Mesodermal cell (in vitro differentiated cells): ENCODE results near the gene TYSND1.
"Not testable (repeated sequence)": the region's sequence is repeated elsewhere in the genome, so short reads cannot be mapped to it uniquely, and the experiment has no call there.

Source experiments
- H3K27ac ChIP-seq: 2 replicates; pipeline ENCODE4 v1.7.0; 2013; ENCODE audit warnings: mild to moderate bottlenecking, low read depth, low read length, moderate library complexity; ENCODE audit not compliant: severe bottlenecking
- H3K36me3 ChIP-seq: 2 replicates; pipeline ENCODE4 v1.7.1; 2013; ENCODE audit warnings: mild to moderate bottlenecking, low read length, moderate library complexity; ENCODE audit not compliant: control insufficient read depth, insufficient read depth
- H3K4me1 ChIP-seq: one replicate; pipeline ENCODE4 v1.7.1; 2013; ENCODE audit warnings: mild to moderate bottlenecking, low read length; ENCODE audit not compliant: insufficient read depth, control insufficient read depth, poor library complexity, severe bottlenecking
- H3K4me3 ChIP-seq: 2 replicates; pipeline ENCODE4 v1.7.0; 2013; ENCODE audit warnings: low read length, control low read depth, mild to moderate bottlenecking; ENCODE audit not compliant: insufficient read depth, poor library complexity, severe bottlenecking; ENCODE audit errors: extremely low read depth
- H3K9me3 ChIP-seq: 2 replicates; pipeline ENCODE4 v1.7.1; 2013; ENCODE audit warnings: mild to moderate bottlenecking, low read length, moderate library complexity; ENCODE audit not compliant: control insufficient read depth
- WGBS, 2 experiments: methylation state at CpG; one replicate each; pipeline ENCODE4 v1.1.5; 2013; ENCODE audit warnings: missing lambda C conversion rate in 2 of 2; ENCODE audit not compliant: insufficient coverage in 2 of 2; 5-methylcytosine and 5-hydroxymethylcytosine counted together

TYSND1 gene

DNA sequence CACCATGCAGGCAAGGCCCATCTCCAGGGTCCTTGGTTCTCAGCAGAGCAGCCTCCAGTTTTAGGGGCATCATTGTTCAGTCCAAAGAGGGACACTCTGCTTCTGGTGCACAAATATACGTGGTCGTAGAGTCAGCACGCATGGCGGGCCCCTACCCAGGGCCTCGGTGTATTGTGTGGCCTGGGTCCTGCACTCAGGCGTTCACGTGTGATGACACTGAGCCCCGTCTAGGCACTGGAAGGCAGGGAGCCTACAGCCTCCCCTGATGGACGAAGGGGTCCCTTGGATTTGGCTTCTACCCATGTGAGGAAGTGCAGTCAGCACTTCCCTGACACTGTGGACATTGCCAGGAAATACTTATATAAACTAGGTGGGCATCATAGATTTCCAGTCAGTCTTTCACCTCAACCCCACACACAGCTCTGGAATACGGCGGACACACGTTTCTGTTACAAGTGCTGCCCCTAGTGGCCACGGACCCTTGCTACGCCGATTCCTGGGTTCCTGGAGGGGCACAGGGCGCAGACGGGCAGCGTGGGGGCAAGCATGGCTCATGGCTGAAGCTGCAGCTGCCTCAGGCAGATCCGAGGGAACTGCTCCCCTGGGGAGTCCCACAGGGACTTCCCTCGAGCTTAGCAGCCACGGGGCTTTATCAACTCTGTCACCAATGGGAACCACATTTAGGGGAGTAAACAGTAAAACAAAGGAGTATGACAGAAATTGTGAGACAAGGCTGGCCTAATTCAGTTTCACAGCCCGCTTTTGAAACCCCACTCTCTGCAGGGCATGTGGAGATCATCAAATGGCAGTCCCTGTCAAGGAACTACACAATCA is 39.3 kb downstream of the TYSND1 start:
- peaks cover 67% of the 10 kb centered on the region for H3K36me3 ChIP-seq

DNA sequence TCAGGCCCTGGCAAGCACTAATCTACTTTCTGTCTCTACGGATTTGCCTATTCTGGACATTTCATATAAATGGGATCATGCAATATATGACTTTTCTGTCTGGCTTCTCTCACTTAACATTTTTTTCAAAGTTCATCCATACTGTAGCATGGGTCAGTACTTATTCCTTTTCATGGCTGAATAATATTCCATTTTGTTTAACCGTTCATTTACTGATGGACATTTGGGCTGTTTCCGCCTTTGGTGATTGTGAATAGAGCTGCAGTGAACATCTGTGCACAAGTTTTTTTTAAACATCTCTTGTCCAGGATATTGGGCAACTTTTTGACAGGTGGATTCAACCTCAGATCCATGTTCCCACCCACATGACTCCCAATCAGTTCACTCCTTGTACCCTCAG is 44.8 kb downstream of the TYSND1 start:
- no peak overlapping the region for H3K27ac ChIP-seq
- WGBS, 2 experiments, result 100% methylated on average over 1 to 2 of the region's 3 CpGs
- no peak overlapping the region for H3K4me3 ChIP-seq
- H3K36me3 ChIP-seq, result peaks cover 79% of the 10 kb centered on the region
- H3K4me1 ChIP-seq, result no peaks in the 10 kb centered on the region
- no peaks in the 10 kb centered on the region for H3K9me3 ChIP-seq

More for the DNA sequence above, 39.3 kb downstream of the TYSND1 start:
- Histone ChIP-seq H3K27ac (no peak overlapping the region), H3K4me1 (no peaks in the 10 kb centered on the region), H3K4me3 (no peak overlapping the region), H3K9me3 (no peaks in the 10 kb centered on the region)
- 70 to 84% methylated on average over 14 to 21 of the region's 22 CpGs for WGBS, 2 experiments

DNA sequence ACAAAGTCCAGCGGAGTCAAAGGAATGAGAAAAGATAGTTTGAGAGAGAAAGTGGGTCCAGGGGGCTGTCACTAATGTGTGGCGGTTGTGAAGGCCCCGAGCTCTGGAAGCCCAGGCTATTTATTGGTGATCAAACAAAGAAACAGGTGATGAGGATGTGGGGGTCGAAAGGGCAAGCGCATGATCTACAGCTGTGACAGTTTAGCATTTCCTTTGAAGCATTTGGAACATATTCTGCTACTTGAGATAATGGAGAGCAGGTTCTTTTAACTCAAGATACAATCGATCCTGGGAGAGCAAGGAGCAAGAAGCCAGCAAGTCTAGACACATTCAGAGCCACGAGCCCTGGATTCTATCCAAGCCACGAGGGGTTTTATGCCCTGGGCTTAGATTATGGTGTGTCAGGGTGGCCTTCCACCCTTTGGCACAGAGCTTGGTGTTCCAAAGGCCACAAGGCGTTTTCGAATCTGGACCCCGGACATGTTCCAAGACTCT is 45.4 kb downstream of the TYSND1 start:
- H3K4me3 ChIP-seq, H3K27ac ChIP-seq, H3K9me3 ChIP-seq, H3K4me1 ChIP-seq: not testable (repeated sequence)
- 95 to 96% methylated on average over 9 to 11 of the region's 11 CpGs for WGBS, 2 experiments
- peaks cover 82% of the 10 kb centered on the region for H3K36me3 ChIP-seq

DNA sequence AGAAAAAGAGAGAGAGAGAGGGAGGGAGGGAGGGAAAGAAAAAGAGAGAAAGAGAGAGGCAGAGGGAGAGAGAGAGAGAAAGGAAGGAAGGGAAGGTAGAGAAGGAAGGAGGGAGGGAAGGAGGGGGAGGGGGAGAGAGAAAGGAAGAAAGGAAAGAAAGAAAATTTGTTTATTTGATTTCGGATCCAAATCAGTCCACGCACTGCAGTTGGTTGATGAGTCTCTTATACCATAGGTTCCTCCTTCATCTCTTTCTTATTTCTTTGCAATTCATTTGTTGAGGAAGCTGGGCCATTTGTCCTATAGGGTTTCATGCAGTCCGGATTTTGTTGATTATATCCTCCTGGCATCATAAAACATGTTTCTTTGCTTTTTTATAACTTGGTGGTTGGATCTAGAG is 48.2 kb downstream of the TYSND1 start:
- Histone ChIP-seq H3K4me3 (no peak overlapping the region), H3K4me1 (no peaks in the 10 kb centered on the region), H3K27ac (no peak overlapping the region), H3K9me3 (no peaks in the 10 kb centered on the region), H3K36me3 (peaks cover 88% of the 10 kb centered on the region)
- 76% methylated on average over 2 of the region's 3 CpGs; no CpG with 5 or more reads in 1 of the 2 experiments for whole genome bisulfite sequencing, 2 experiments

DNA sequence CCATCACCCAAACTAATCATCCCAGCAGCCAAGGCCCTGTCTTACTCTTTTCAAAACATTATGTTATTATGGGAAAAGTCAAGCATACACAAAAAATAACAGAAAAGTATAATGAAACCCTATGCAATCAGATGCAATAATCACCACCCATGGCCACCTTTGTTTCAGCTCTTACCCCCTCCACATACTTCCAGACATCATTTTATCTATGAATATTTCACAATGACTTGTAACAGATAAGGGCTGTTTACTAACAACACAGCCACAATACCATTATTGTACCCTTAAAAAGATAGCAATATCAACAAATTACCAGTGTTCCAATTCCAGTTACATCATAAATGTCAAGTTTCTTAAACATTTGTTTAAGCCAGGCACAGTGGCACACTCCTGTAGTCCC is 49.0 kb downstream of the TYSND1 start:
- Histone ChIP-seq H3K4me3 (no peak overlapping the region), H3K36me3 (peaks cover 91% of the 10 kb centered on the region), H3K9me3 (no peaks in the 10 kb centered on the region), H3K4me1 (no peaks in the 10 kb centered on the region), H3K27ac (no peak overlapping the region)

DNA sequence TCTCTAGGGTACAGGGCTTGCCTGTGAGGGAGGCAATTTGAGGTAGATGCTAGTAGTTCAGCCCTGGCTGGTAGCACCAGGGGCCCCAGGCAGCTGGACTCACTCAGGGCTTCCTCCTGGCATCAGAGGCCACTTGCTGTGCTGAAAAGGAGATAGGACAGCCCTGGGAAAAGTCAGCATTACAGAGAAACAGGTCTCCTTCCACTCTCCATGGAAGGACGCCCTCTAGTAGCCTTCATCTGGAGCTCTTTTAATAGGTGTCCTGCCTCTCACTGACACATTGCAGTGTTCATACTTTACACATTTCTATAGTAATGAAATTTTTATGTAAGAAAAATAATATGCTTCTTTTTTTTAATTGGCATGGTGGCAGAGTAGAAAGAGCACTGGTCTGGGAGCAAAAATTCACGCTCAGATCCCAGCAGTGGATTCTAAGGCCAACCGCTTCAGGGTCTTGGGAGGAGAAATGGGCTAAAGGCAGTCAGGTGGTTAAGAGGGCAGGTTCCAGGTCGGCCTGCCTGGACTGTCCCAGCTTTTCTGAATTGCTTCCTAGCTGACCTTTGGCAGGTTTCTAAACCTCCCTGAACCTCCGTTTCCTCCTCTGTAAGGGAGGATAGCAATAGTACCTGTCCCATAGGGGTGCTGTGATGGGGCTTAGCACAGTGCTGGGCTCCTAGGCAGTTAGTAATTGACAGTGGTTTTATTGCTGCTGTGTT is 49.6 kb downstream of the TYSND1 start:
- H3K27ac ChIP-seq, result no peak overlapping the region
- H3K4me1 ChIP-seq, result no peaks in the 10 kb centered on the region
- no peaks in the 10 kb centered on the region for H3K9me3 ChIP-seq
- 100% methylated on average over 3 to 4 of the region's 5 CpGs for WGBS, 2 experiments
- peaks cover 91% of the 10 kb centered on the region for H3K36me3 ChIP-seq
- no peak overlapping the region for H3K4me3 ChIP-seq

DNA sequence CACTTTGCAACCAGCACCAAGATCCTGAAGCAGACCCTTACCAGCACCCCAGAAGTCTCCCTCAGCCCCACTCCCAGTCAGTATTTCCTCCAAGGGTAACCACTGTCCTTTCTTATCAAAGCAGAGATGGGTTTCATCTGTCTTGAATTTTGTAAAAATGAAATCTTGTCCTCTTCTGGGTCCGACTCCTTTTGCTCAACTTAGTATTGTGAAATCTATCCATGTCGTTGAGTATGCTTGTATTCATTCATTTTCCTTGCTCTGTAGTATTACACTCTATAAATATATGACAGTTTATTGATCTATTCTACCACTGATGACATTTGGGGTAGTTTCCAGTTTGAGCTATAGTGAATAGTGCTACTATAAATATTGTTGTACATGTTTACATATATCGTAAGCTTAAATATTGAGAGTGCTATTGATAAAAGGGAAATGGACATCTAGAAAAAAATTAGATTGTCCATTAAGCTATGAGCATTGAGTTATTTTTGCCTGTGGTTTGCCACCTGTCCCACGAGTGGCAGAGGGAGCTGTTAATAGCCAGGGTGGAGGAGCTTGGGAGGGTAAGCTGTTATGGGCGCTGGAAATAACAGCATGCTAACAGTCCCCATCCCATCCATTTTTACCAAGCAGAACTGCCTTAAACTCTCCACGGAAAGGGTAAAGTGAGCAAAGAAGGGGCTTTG is 50.3 kb downstream of the TYSND1 start:
- WGBS, 2 experiments, result 86% methylated on average over 1 of the region's 6 CpGs; no CpG with 5 or more reads in 1 of the 2 experiments
- peaks cover 90% of the 10 kb centered on the region for H3K36me3 ChIP-seq
- H3K4me3 ChIP-seq, result no peak overlapping the region
- H3K4me1 ChIP-seq, result no peaks in the 10 kb centered on the region
- no peak overlapping the region for H3K27ac ChIP-seq
- H3K9me3 ChIP-seq, result no peaks in the 10 kb centered on the region

DNA sequence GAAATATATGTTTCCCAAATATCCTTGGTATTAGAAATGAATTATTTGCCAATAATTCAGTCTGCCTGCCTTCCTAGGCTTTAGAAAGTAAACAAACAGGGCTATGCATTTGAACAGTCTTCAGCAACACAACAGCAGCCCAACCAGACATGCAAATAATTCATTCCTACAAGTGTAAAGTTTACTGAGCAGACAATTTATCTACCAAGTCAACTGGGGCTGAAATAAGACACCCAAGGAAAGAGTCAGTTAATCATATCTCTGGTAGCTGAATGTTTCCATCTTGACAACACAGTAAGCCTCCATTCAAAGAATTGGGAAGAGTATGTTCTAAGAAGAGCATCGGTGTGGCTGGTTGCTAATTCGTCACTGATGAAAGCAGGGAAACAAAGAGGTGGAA is 52.2 kb downstream of the TYSND1 start:
- WGBS, 2 experiments, result 88 to 100% methylated on average over 2 of the region's 2 CpGs
- H3K4me1 ChIP-seq, result no peaks in the 10 kb centered on the region
- no peaks in the 10 kb centered on the region for H3K9me3 ChIP-seq
- peaks cover 92% of the 10 kb centered on the region for H3K36me3 ChIP-seq
- H3K4me3 ChIP-seq, result no peak overlapping the region
- H3K27ac ChIP-seq, result no peak overlapping the region

DNA sequence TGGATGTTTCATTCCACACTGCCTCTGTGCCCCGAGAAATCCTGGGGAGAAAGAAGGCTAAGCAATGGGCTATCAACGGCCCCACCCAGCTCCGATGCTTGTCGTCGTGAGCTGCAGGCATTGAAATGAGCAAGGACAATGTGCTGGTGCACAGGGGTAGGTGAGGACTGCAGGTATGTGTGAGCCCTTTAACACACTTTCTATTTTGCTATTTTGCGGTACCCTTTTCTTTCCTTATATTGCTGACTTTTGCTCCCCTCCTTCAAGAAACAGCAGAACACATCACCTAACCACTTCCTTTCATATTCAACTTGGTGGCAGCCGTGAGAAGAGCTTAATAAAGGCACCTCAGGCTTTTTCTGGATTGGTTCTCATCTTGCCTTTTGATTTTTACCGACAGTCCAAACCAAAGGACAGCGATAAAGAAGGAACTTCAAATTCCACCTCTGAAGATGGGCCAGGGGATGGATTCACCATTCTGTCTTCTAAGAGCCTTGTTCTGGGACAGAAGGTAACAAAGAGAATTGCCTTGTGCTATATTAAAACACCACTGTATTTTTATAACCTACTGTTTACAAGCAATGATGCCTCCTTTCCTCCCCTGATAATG is 53.1 kb downstream of the TYSND1 start:
- no peaks in the 10 kb centered on the region for H3K4me1 ChIP-seq
- H3K36me3 ChIP-seq, result peaks cover 84% of the 10 kb centered on the region
- 96 to 99% methylated on average over 9 of the region's 9 CpGs for WGBS, 2 experiments
- H3K4me3 ChIP-seq, result no peak overlapping the region
- no peak overlapping the region for H3K27ac ChIP-seq
- H3K9me3 ChIP-seq, result no peaks in the 10 kb centered on the region

DNA sequence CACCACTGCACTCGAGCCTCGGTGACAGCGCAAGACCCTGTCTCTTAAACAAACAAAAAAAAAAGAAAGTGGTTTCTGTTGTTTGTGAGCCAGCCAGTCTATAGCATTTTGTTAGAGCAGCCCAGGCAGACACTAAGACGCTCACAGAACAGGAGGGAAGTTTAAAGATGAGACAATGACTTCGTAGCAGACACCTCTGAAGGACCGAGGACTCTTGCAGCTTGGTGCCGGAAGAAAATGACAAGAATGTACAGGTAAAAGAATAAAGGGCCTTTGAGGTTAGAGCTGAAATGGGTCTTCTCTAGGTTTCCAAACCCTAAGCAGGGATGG is 54.1 kb downstream of the TYSND1 start:
- Histone ChIP-seq H3K9me3 (no peaks in the 10 kb centered on the region), H3K27ac (no peak overlapping the region), H3K4me1 (no peaks in the 10 kb centered on the region), H3K4me3 (no peak overlapping the region), H3K36me3 (peaks cover 79% of the 10 kb centered on the region)
- WGBS, 2 experiments, result 98 to 99% methylated on average over 4 to 6 of the region's 7 CpGs
